ENCODE measurements around the gene SLC5A1. TPM values are rescaled to one million over a fixed set of nuclear protein-coding genes. Genes with fewer than 3 reads are reported as not detected.
A peak's percentile ranks its signal among the peaks of the same experiment; 100 is the strongest.

Gene SLC5A1
- not detected for total RNA-seq

- DNase-seq = no peak
These were observed at the start of gene SLC5A1 for GRCh38 chr22:32042924-32043323. TSS of gene SLC5A1 (plus strand) at chr22:32043261. CDS start at chr22:32043282, 21 bp downstream.

- DNase-seq = no peak
These were observed 48.0 kb upstream of the SLC5A1 start for GRCh38 chr22:31995046-31995445.

- DNase-seq = no peak
These were observed 47.3 kb upstream of the SLC5A1 start for GRCh38 chr22:31995807-31996206.

DNA sequence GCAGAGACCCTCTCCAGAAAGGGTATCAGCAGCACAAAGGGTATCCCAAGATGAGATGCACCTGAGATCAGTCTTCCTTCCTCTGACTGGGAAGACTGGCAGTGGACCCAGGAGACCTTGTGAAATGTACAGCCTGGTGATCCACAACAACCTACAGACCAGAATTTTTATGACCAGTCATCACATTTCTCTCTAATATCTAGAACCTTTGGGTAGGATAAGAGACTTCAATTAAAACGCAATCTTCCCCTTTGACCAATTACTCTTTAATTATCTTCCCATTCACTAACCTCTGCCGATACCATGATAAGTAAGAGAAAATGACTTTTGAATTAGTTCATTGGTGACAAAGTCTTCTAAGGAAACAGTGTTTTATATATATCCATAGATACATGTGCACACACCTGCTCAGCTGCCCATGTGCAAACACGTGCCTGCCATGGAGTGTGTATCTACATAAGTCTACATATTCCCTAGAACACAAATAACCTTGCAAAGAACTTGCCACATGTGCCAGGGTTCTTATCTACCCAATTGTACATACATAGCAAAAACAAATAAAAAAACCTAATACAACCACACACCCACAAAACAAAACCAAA lies 44.2 kb upstream of the SLC5A1 start:
- no peak for DNase-seq

- DNase-seq = no peak
These were observed 42.9 kb upstream of the SLC5A1 start for GRCh38 chr22:32000181-32000580.

DNA sequence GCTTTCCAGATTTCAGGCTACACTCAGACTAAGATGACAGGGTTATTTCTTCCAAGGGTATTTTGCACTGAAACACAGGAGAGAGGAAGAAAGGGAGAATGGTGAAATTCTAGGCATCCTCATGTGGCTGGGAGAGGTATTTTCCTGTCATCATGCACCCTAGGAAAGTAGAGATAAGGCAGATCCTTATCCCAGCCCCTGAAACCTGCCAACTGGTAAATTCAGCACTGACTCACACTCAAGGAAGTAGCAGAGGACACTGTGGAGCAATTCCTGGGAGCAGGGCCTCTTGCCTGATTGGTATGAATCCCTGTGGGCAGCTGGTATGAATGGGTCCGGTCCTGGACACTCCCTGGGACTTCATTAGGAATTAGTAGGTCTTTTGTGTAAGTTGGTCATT lies 37.6 kb upstream of the SLC5A1 start:
- no peak for DNase-seq

GRCh38 chr22:32013200-32013599 lies 29.9 kb upstream of the SLC5A1 start:
- no peak for DNase-seq

DNA sequence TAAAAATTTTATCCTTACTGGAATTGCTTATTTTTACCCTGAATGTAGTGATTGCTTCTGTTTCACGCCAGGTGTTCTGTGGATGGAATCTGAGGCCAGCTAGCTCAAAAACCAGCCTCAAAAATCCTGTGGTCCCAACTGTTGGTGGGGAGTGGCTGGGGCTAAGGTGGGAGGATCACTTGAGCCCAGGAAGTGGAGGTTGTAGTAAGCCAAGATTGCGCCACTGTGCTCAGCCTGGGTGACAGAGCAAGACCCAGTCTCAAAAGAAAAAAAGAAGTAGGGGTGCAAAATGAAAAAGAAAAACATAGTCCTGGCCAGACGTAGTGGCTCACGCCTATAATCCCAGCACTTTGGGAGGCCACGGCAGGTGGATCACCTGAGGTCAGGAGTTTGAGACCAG lies 27.0 kb upstream of the SLC5A1 start:
- no peak for DNase-seq

DNA sequence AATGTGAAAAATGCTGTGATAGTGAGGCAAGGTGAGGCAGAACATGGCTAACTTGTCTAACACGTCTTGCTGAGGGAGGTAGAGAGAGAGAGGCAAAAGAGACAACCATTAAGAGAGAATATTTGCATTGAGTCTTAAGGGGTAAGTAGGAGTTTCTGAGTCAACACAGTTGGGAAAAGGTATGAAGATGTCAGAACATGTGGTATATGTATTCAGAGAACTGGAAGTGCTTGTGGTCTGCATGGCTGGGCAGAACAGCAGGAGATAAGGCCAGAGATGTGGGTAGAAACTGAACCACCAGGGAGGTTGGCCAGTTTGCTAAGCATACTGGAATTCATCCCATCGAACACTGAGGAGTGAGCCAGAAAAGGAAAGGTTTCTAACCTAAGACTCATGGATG lies 25.0 kb upstream of the SLC5A1 start:
- DNase-seq = no peak

DNA sequence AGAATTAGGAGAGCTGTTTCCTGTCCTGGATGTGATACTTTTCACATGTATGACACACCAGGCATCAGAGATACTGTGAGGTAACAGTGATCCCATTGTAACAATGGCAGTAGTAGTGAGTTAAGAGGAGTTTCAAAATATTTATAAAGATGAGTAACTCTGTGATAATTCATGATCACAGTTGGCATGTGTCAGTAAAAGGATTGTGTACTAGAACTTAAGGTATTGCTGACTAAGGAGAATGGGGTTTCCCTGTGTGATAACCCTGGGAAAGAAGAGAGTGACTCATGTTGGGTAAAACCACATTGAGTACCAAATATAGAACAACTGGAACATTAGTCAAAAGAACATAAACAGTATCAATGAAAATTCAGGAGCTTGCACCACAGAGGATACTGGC lies 22.9 kb upstream of the SLC5A1 start:
- no peak for DNase-seq

GRCh38 chr22:32021716-32022115 lies 21.3 kb upstream of the SLC5A1 start:
- DNase-seq = no peak

- no peak for DNase-seq
These were observed 19.7 kb upstream of the SLC5A1 start for GRCh38 chr22:32023251-32023827.

DNA sequence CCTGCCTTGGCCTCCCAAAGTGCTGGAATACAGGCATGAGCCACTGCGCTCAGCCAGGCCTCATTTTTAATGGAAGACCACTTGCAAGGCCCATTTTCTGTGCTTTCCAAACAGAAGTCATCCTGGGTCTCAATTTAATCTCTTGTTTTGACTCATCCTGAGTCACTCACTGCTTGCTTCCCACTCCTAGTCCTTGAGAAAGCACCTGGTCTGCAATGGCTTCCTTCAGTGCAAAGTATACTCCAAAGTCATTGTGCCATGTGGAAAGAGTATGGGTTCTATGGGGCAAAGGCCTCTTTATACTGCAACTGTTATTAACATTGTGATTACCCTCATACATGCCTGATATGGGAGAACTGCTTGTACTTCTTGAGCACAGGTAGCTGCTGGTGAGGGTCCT lies 18.3 kb upstream of the SLC5A1 start:
- DNase-seq = no peak

DNA sequence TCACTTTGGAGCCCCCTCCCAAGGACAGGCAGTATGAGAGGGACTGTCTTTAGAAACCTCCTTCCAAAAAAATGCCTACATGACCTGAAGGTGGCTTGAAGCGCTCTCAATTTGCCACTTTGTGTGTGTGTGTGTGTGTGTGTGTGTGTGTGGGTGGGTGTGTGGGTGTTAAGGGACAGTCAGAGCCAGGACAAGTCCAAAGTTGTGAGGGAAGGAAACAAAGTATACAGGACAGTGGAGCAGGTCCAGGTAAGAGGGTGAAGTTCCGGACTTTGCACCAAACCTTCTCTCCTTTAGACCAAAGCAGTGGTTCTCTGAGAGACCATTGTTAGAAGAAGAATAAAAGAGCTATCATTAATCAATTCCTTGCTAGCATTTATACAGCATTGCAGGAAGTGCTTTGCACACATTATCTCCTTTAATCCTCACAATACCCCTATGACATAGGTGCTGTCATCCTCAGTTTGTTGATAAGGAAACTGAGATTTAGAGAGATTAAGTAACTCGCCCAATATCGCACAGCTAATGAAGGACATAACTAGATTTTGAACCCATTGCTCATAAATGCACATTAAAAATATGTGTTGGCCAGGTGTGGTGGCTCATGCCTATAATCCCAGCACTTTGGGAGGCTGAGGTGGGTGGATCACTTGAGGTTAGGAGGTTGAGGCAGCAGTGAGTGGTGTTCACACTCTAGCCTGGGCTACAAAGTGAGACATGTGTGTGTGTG lies 12.4 kb upstream of the SLC5A1 start:
- no peak for DNase-seq

DNA sequence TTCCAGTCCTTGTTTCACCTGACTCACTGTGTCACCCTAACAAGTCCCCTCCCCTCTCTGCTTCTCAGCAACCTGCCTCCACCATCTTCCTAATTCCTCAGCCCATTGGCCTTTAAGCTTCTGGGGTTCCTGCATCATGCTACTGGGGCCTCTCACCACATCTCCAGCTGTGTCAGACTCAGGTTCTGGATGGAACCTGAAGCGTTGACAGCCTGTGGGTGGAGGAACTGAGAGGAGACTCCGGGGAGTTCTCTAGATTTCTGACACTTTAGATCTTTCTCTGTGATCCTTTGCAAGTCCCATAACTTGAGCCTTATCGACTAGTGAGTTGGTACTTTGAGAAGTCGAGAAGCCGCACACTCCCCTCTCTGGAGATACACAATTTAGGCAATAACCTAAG lies 11.6 kb upstream of the SLC5A1 start:
- no peak for DNase-seq

DNA sequence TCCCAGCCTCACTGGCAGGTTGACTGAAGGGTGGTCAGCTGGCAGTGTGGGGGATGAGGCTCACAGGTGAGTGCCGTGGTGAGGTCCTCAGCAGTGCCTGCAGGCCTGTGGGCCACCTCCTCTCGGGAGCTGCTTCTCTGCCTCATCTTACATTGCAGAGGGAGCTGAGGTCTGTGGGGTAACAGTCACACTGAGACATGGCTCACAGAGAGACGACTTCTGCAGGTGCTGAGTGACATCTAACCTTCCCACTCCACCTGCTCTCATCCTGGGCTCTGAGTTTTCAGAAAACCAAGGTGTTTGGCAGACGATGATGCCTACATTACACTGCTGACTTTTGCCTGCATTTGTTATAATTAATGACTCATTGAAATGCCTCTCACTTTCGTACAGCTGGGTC lies 8.8 kb upstream of the SLC5A1 start:
- no peak for DNase-seq

- no peak for DNase-seq
These were observed 5.8 kb upstream of the SLC5A1 start for GRCh38 chr22:32037236-32037635.

- no peak for DNase-seq
These were observed 2.6 kb upstream of the SLC5A1 start for GRCh38 chr22:32040324-32040904.

DNA sequence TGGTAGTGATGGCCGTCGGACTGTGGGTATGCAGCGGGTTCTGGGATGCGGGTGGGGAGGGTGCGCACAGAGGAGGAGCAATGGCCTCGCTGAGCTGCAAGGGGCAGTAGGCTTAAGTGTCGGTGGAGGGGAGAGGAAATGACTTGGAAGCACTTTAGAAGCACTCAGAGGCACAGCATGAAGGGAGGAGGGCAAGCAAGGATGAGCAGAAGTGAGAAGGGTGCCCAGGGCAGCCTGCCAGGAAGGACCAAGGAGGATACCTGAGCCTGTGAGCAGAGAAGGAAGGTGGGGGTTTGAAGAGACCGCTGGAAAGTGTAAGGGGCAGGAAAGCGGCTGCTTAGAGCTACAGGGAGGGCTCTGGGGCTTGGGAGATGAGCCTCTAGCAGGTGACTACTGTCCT lies 330 bp downstream of the SLC5A1 start:
- DNase-seq = no peak

DNA sequence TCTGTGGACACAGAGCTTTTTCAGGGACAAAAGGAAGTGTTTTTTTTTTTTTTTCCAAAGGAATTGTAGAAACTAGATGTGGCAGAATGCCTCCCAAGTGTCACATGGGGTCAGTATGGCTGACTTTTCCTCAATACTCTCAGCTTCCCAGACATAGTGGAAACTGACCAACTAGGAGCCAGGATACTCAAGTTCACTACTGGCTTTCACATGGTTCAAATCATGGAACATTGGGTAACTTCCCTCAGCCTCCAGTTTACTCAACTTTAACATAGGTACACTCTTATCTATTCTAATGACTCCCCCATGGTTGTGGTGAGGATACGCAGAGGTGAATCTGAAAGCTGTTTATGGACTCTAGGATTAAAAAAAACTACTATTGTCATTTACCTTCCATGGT lies 1.4 kb downstream of the SLC5A1 start:
- DNase-seq = no peak

- DNase-seq = no peak
These were observed 1.9 kb downstream of the SLC5A1 start for GRCh38 chr22:32044913-32045312.

DNA sequence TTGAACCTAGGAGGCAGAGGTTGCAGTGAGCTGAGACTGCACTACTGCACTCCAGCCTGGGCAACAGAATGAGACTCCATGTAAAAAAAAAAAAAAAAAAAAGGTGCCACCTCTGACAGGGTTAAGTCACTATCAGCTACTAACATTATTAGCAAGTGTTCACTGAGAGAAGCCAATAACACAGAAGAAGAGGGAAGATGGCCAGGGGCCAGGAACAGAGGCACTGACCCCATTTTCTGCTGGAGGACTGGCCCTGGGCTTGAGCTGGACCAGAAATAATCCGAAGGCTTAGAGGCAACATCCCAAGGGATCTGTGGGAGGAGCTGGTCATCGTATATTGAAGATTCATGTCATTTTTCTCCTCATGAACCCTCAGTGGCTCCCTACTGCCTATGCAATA lies 5.0 kb downstream of the SLC5A1 start:
- no peak for DNase-seq

- DNase-seq = peak; percentile 9
These were observed 7.8 kb downstream of the SLC5A1 start for GRCh38 chr22:32050678-32051515.
